PC-3 (cell line): ENCODE measurements around the gene PKP1.

Source experiments
- EZH2phosphoT487 ChIP-seq: fragments of 300-600 bp; sonication (generic); IDR thresholded peaks from 2 replicates; pipeline ENCODE4 v1.6.1; 2018; ENCODE audit warnings: mild to moderate bottlenecking, antibody characterized with exemption, low read length, borderline replicate concordance
- TF ChIP-seq, protein P1 (sequence below): fragments of 300-600 bp; sonication (generic); conservative IDR thresholded peaks from 2 replicates; pipeline ENCODE4 v1.5.1; 2017; ENCODE audit warnings: antibody characterized with exemption, low read depth, mild to moderate bottlenecking, low read length

DNA sequence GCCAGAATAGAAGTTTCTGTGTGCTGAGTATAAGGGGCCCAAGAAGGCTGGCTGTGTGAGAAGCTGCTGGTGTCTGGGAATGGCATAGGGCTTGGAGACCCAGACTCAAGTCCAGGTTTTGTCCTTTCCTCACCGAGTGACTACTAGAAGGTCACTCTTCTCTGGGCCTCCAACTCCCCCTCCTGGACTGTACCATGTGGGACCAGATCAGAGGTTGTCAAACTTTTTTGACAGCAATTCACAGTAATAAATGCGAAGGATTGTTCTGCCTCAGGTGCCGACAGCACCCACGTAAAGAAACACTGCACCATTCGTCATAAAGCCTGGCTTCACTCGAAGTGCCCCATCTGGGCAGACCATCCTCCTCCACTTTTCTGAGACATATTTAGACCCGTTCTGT, 29.0 kb downstream of the PKP1 start:
- TF ChIP-seq, protein P1, sequence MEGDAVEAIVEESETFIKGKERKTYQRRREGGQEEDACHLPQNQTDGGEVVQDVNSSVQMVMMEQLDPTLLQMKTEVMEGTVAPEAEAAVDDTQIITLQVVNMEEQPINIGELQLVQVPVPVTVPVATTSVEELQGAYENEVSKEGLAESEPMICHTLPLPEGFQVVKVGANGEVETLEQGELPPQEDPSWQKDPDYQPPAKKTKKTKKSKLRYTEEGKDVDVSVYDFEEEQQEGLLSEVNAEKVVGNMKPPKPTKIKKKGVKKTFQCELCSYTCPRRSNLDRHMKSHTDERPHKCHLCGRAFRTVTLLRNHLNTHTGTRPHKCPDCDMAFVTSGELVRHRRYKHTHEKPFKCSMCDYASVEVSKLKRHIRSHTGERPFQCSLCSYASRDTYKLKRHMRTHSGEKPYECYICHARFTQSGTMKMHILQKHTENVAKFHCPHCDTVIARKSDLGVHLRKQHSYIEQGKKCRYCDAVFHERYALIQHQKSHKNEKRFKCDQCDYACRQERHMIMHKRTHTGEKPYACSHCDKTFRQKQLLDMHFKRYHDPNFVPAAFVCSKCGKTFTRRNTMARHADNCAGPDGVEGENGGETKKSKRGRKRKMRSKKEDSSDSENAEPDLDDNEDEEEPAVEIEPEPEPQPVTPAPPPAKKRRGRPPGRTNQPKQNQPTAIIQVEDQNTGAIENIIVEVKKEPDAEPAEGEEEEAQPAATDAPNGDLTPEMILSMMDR = peak; percentile 45
- no peak for TF ChIP-seq EZH2phosphoT487
